Measurements from ENCODE around the gene SBDS.
"Not testable (repeated sequence)": the region's sequence is repeated elsewhere in the genome, so short reads cannot be mapped to it uniquely, and the experiment has no call there.

Gene SBDS

DNA sequence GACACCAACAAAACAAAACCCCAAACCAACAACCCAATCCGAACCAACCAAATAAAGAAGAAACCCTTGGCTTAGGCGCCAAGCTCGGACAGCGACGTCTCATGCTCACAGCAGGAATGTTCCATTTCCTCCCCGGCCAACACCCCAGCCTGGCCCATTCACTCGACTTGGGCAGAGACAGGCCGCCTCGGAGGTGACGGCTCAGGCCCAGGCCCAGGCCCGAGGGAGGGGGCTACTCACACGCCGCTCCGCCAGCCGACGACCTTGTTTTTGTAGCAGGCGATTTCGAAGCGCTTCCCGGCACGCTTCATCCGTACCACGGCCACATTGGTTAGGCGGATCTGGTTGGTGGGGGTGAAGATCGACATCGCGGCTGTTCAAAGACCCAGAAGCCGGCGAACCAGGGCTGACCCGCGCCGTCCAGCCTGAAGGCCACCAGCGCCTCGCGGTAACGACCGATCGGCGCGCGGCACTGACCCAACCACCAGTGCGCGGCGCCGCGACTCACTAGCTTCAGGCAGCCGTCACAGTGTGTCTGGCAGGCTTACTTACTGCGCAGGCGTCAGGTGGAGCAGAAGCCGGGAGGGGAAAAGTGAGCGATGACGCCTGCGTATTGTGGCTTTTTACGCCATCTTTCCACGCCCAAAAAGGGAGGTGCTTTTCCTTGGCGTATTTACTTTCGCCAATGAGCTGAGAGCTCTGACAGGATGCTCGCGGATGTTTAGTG lies at the start of gene SBDS:
SBDS (minus strand) TSS at position 537 of the 727 bp plus-strand sequence; CDS start at position 368, 169 bp downstream.
- peak; percentile 91 for DNase-seq

- not testable (repeated sequence) for DNase-seq
These were observed 48.2 kb upstream of the SBDS start for GRCh38 chr7:67043559-67043930.

DNA sequence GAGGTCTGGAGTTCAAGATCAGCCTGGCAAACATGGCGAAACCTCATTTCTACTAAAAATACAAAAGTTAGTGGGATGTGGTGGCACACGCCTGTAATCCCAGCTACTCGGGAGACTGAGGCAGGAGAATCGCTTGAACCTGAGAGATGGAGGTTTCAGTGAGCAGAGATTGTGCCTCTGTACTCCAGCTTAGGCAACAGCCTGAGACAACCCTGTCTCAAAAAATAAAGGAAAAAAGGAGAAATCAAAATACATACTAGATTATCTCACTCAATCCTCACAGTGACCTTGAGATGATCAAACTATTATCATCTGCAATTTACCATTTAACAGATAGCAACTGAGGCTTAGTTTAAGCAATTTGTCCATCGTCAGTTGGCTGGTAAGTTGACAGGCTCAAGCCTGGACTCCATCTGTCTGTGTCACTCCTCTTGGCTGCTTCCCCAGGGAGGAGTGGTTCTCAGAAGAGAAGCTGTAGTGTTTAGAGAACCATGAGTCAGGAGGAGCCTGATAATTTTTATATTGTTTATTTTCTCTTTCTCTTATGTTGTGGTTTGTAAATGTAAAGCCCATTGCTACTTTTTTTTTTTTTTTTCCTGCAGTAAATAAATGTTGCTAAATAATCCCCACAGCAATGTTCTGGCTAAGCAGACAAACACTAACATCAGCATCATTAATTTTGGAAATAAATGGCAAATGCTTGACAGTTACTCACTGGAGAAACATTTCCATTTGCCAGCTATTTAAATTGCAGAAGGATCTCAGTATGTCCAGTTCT lies 47.6 kb upstream of the SBDS start:
- not testable (repeated sequence) for DNase-seq

GRCh38 chr7:67040832-67041231 lies 45.4 kb upstream of the SBDS start:
- DNase-seq = not testable (repeated sequence)

- DNase-seq = not testable (repeated sequence)
These were observed 41.3 kb upstream of the SBDS start for GRCh38 chr7:67036432-67037395.

DNA sequence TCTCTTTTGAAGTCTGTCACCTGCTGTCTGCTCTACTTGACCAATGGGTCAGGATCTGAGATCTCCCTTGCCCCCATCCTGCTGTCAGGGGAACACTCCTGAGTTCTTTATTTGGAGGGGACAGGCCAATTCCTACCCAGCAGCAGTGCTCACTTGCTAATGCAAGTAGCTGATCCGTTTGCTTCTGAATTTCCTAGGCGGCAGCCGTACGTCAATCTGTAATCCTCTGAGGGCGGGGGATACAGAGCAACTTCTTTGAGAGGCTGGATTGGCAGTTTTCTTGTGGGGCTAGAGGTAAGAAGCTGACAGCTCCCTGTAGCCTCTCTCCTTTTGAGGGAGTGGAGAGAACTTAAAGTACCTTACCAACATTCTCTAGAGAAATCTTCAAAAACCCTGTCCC lies 37.9 kb upstream of the SBDS start:
- DNase-seq = no peak

GRCh38 chr7:67031685-67032084 lies 36.3 kb upstream of the SBDS start:
- not testable (repeated sequence) for DNase-seq

GRCh38 chr7:67025459-67025858 lies 30.1 kb upstream of the SBDS start:
- DNase-seq = not testable (repeated sequence)

GRCh38 chr7:67022511-67022910 lies 27.1 kb upstream of the SBDS start:
- DNase-seq = no peak

- no peak for DNase-seq
These were observed 25.9 kb upstream of the SBDS start for GRCh38 chr7:67021260-67021659.

- no peak for DNase-seq
These were observed 24.4 kb upstream of the SBDS start for GRCh38 chr7:67019562-67020390.

- DNase-seq = no peak
These were observed 23.6 kb upstream of the SBDS start for GRCh38 chr7:67018940-67019339.

DNA sequence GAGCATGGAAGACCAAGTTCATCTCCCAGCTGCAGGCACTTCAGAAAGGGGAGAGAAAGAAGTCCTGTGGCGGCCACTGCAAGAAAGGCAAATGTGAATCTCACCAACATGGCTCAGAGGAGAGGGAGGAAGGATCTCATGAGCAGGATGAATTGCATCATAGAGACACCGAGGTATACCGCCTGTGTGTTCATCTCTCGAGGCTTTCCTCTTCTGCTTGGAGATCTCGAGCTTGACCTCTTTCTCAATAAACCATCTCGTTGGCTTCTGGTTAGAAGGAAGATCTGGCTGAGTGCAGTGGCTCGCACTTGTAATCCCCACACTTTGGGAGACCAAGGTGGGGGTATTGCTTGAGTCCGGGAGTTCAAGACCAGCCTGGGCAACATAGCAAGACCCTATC lies 22.6 kb upstream of the SBDS start:
- DNase-seq = not testable (repeated sequence)

- not testable (repeated sequence) for DNase-seq
These were observed 18.8 kb upstream of the SBDS start for GRCh38 chr7:67014076-67014622.

GRCh38 chr7:67009677-67010076 lies 14.3 kb upstream of the SBDS start:
- not testable (repeated sequence) for DNase-seq

GRCh38 chr7:67008260-67008659 lies 12.9 kb upstream of the SBDS start:
- DNase-seq = no peak

DNA sequence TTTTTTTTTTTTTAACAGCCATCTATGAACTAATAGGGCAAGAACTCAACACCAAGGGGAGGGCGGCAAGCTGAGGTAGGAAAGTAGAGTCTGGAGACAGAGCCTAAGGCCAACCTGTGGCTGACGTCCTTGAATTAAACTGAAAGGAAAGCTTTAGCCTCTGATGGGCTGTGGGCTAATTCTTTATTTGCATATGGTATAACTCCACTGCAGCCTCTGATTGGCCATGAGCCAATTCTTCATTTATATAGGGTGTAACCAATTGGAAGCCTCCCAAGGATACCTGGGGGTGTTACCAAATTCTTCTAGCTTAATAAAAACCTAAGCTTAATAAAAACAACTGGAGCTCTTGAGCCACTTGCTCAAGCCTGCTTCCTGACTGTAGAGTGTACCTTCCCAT lies 11.6 kb upstream of the SBDS start:
- DNase-seq = no peak

DNA sequence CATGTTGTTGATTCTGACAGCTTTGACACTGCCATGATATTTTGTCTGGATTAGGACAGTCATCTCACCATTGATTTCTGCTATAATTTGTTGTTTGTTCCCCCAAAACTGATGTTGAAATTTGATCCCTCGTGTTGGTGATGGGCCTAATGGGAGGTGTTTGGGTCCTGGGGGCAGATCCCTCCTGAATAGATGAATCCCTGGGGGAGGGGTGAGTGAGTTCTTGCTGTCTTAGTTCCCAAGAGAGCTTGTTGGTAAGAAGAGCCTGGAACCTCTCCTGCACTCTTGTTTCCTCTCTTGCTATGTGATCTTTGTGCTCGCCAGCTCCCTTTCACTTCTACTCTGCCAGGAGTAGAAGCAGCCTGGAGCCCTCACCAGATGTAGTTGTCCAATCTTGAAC lies 8.8 kb upstream of the SBDS start:
- DNase-seq = not testable (repeated sequence)

- not testable (repeated sequence) for DNase-seq
These were observed 5.3 kb upstream of the SBDS start for GRCh38 chr7:67000601-67001258.

DNA sequence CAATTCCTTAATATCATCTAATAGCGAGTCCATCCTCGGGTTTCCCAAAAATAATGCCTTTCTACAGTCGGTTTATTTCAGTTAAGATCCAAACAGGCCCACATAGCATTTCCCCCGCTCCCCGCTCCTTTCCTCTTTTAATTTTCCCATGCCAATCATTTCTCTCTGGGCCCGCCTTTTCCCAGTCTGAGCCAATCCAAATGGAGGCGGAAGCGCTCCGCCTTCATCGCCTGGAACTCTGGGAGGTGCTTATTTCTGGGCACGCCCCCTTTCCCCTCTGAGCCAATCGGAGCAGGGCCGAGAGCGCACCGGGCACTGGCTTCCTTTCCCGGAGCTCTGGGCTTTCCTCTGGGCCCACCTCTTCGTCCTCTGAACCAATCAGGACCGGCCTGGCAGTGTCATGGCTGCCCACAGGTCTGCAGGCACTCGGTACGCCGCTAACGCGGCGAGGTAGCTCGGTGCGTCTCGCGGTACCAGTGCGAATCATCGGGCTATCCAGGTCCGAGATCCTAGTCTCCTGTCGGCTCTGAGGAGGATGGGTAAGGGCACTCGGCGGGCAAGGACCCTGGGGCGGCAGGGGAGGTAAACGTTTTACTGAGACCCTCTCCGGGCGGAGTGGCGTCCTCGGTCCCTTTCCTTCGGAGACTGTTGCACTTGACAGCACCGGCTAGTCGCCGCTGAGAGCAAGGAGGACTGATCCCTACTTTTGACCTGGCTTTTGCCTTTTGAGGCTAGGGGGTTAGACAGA lies 1.2 kb upstream of the SBDS start, which contains the start of gene TYW1:
TYW1 (plus strand) TSS at position 390 of the 748 bp plus-strand sequence; CDS start at position 536, 146 bp downstream.
- peak; percentile 96 for DNase-seq
